DND-41 (cell line): ENCODE data around the gene ABCB8.
A peak's percentile ranks its signal among the peaks of the same experiment; 100 is the strongest.

Source experiments
- ATAC-seq: fragments of 200-7000 bp; cut with Tn5 transposase; 3 replicates; pipeline ENCODE4 v1.9.1; 2021; ENCODE audit warnings: low read depth; ENCODE audit not compliant: insufficient read depth
- DNase-seq: peaks from one replicate; pipeline ENCODE4 v3.0.0-alpha.2; 2020
- H2AFZ ChIP-seq: 2 replicates; pipeline ENCODE4 v1.6.0; 2012; ENCODE audit warnings: low read depth, low read length
- H3K27ac ChIP-seq: 2 replicates; pipeline ENCODE4 v1.5.1; 2012; ENCODE audit warnings: low read length, inconsistent platforms
- H3K27me3 ChIP-seq: fragments of 200-600 bp; sonication (generic); 2 replicates; pipeline ENCODE4 v1.6.0; 2012; ENCODE audit warnings: low read length, mild to moderate bottlenecking, inconsistent platforms; ENCODE audit not compliant: insufficient read depth, poor library complexity
- H3K36me3 ChIP-seq: 2 replicates; pipeline ENCODE4 v1.5.1; 2012; ENCODE audit warnings: low read length, inconsistent platforms; ENCODE audit not compliant: insufficient read depth
- H3K4me1 ChIP-seq: 2 replicates; pipeline ENCODE4 v1.5.1; 2012; ENCODE audit warnings: mild to moderate bottlenecking, low read length; ENCODE audit not compliant: insufficient read depth
- H3K4me2 ChIP-seq: 2 replicates; pipeline ENCODE4 v1.6.0; 2012; ENCODE audit warnings: mild to moderate bottlenecking, moderate library complexity, low read length, inconsistent platforms; ENCODE audit not compliant: insufficient read depth
- H3K4me3 ChIP-seq, 2 experiments: fragments of 200-600 bp in 1 of 2; shearing (Covaris generic) in 1 of 2; 2 replicates each; pipeline ENCODE4 v1.5.1; 2012 to 2016; ENCODE audit warnings: inconsistent platforms in 2 of 2, low read length in 2 of 2, mild to moderate bottlenecking in 2 of 2, low read depth in 1 of 2, moderate library complexity in 1 of 2
- H3K79me2 ChIP-seq: 2 replicates; pipeline ENCODE4 v1.6.0; 2012; ENCODE audit warnings: low read length, inconsistent platforms; ENCODE audit not compliant: insufficient read depth
- H3K9ac ChIP-seq: 2 replicates; pipeline ENCODE4 v1.6.0; 2012; ENCODE audit warnings: low read depth, mild to moderate bottlenecking, inconsistent platforms, low read length, moderate library complexity
- H3K9me3 ChIP-seq: 2 replicates; pipeline ENCODE4 v1.5.1; 2012; ENCODE audit warnings: low read length, moderate library complexity, mild to moderate bottlenecking, inconsistent platforms; ENCODE audit not compliant: insufficient read depth, severe bottlenecking
- H4K20me1 ChIP-seq: 2 replicates; pipeline ENCODE4 v1.6.0; 2012; ENCODE audit warnings: low read length; ENCODE audit not compliant: insufficient read depth
- CTCF ChIP-seq: IDR thresholded peaks from 2 replicates; pipeline ENCODE4 v1.5.1; 2012; ENCODE audit warnings: borderline replicate concordance, low read length, moderate library complexity, mild to moderate bottlenecking; ENCODE audit not compliant: poor library complexity, severe bottlenecking; ENCODE audit errors: extremely low read depth
- EZH2 ChIP-seq: IDR thresholded peaks from 3 replicates; pipeline ENCODE4 v1.6.1; 2012; ENCODE audit warnings: borderline replicate concordance, low read depth, mild to moderate bottlenecking, moderate library complexity, low read length, inconsistent platforms; ENCODE audit not compliant: severe bottlenecking

ABCB8 gene

GRCh38 chr7:151017953-151018420 is 10.3 kb upstream of the ABCB8 start:
- H3K27me3 ChIP-seq = peaks cover 3% of the 10 kb centered on the region
- H3K9ac ChIP-seq = peak overlapping the region; percentile 53
- H3K36me3 ChIP-seq = no peaks in the 10 kb centered on the region
- peak overlapping the region; percentile 77 for H2AFZ ChIP-seq
- peak; percentile 99 for TF ChIP-seq CTCF
- TF ChIP-seq EZH2 = no peak
- H3K4me1 ChIP-seq = peaks cover 17% of the 10 kb centered on the region
- H3K9me3 ChIP-seq = no peaks in the 10 kb centered on the region
- peak overlapping the region in 1 of 2 experiments; percentile 57; a peak in 3 of 4 replicates for H3K4me3 ChIP-seq
- peak overlapping the region; percentile 53; the same call in 1 of the 2 replicates for H3K27ac ChIP-seq
- no peaks in the 10 kb centered on the region for H3K79me2 ChIP-seq
- peak overlapping the region; percentile 86 for H3K4me2 ChIP-seq
- ATAC-seq (peak; percentile 99), DNase-seq (peak; percentile 90)
- H4K20me1 ChIP-seq = no peaks in the 10 kb centered on the region

GRCh38 chr7:151018421-151019129 is 9.7 kb upstream of the ABCB8 start:
- DNase-seq = no peak
- peak overlapping the region; percentile 53 for H3K9ac ChIP-seq

GRCh38 chr7:151019130-151019447 is 9.2 kb upstream of the ABCB8 start:
- Histone ChIP-seq H2AFZ (no peak overlapping the region), H3K4me3 (no peak overlapping the region), H3K9ac (no peak overlapping the region), H3K4me1 (peaks cover 17% of the 10 kb centered on the region), H3K27ac (no peak overlapping the region), H4K20me1 (no peaks in the 10 kb centered on the region), H3K4me2 (no peak overlapping the region), H3K9me3 (no peaks in the 10 kb centered on the region), H3K36me3 (no peaks in the 10 kb centered on the region), H3K79me2 (no peaks in the 10 kb centered on the region), H3K27me3 (peaks cover 3% of the 10 kb centered on the region)
- TF ChIP-seq CTCF (no peak), EZH2 (no peak)
- ATAC-seq = no peak
- no peak for DNase-seq

More at GRCh38 chr7:151018421-151019129, 9.7 kb upstream of the ABCB8 start:
- Histone ChIP-seq H3K79me2 (no peaks in the 10 kb centered on the region), H3K4me1 (peaks cover 17% of the 10 kb centered on the region), H3K9me3 (no peaks in the 10 kb centered on the region), H2AFZ (peak overlapping the region; percentile 77), H3K27ac (0 out of 2 replicates have a peak overlapping the region, but pooled peaks have one; percentile 37), H3K4me3 (peak overlapping the region in 1 of 2 experiments; percentile 57; a peak in 2 of 4 replicates), H3K4me2 (peak overlapping the region; percentile 86), H3K36me3 (no peaks in the 10 kb centered on the region), H4K20me1 (no peaks in the 10 kb centered on the region), H3K27me3 (peaks cover 3% of the 10 kb centered on the region)
- no peak for ATAC-seq
- TF ChIP-seq CTCF = no peak
- TF ChIP-seq EZH2 = no peak

GRCh38 chr7:151020231-151020630 is 8.0 kb upstream of the ABCB8 start:
- Histone ChIP-seq H3K9me3 (no peaks in the 10 kb centered on the region), H3K4me1 (peaks cover 17% of the 10 kb centered on the region), H3K4me2 (no peak overlapping the region), H3K79me2 (no peaks in the 10 kb centered on the region), H3K4me3 (no peak overlapping the region), H3K36me3 (no peaks in the 10 kb centered on the region), H2AFZ (no peak overlapping the region), H3K27ac (no peak overlapping the region), H3K9ac (no peak overlapping the region), H4K20me1 (no peaks in the 10 kb centered on the region), H3K27me3 (peaks cover 3% of the 10 kb centered on the region)
- DNase-seq (no peak), ATAC-seq (no peak)
- no peak for TF ChIP-seq EZH2
- no peak for TF ChIP-seq CTCF
